Medulla oblongata (tissue), 1 donor: ENCODE results near the gene ZNF211.
A peak's percentile ranks its signal among the peaks of the same experiment; 100 is the strongest.

Experiments
- DNase-seq: peaks from one replicate; pipeline ENCODE4 v3.0.0-alpha.2; 2015; ENCODE audit errors: extremely low spot score

The ZNF211 gene

GRCh38 chr19:57655443-57655842, 22.5 kb downstream of the ZNF211 start:
- no peak for DNase-seq

- no peak for DNase-seq
These were observed 23.4 kb downstream of the ZNF211 start for GRCh38 chr19:57656346-57656745.

- peak; percentile 27 for DNase-seq
These were observed 31.5 kb downstream of the ZNF211 start for GRCh38 chr19:57664269-57665127.

- DNase-seq, result no peak
These were observed 32.4 kb downstream of the ZNF211 start for GRCh38 chr19:57665261-57665806.

GRCh38 chr19:57667228-57667627, 34.3 kb downstream of the ZNF211 start:
- no peak for DNase-seq

- no peak for DNase-seq
These were observed 35.7 kb downstream of the ZNF211 start, which contains the start of gene ZSCAN4 for GRCh38 chr19:57668635-57669034. Gene ZSCAN4, plus strand, starts transcription at chr19:57668935. Its CDS starts 7,211 bp downstream, at chr19:57676146.

- no peak for DNase-seq
These were observed 38.3 kb downstream of the ZNF211 start for GRCh38 chr19:57671124-57671895.

- DNase-seq, result no peak
These were observed 39.5 kb downstream of the ZNF211 start for GRCh38 chr19:57672466-57672865.

- no peak for DNase-seq
These were observed 42.9 kb downstream of the ZNF211 start for GRCh38 chr19:57675881-57676280.

- no peak for DNase-seq
These were observed 49.3 kb downstream of the ZNF211 start for GRCh38 chr19:57682226-57682766.

GRCh38 chr19:57686727-57687126, 53.8 kb downstream of the ZNF211 start:
- DNase-seq, result no peak

- DNase-seq, result no peak
These were observed 54.5 kb downstream of the ZNF211 start for GRCh38 chr19:57687363-57688010.

GRCh38 chr19:57688011-57688763, 55.2 kb downstream of the ZNF211 start:
- DNase-seq, result no peak

GRCh38 chr19:57689750-57690149, 56.8 kb downstream of the ZNF211 start:
- DNase-seq, result no peak
